Endothelial cell (in vitro differentiated cells): ENCODE results near the gene PTPRS. TPM values are rescaled to one million over a fixed set of nuclear protein-coding genes. Genes with fewer than 3 reads are reported as not detected.

Experiments
- DNase-seq: peaks from one replicate; pipeline ENCODE4 v3.0.0; 2021; ENCODE audit warnings: low spot score
- H3K27ac Mint-ChIP-seq: one replicate; pipeline ENCODE4 v1.8.0; 2021; ENCODE audit warnings: mixed read lengths, inconsistent platforms; ENCODE audit not compliant: unreplicated experiment
- H3K27me3 Mint-ChIP-seq: one replicate; pipeline ENCODE4 v1.8.0; 2021; ENCODE audit warnings: mild to moderate bottlenecking, moderate library complexity, mixed read lengths, inconsistent platforms; ENCODE audit not compliant: unreplicated experiment
- H3K36me3 Mint-ChIP-seq: one replicate; pipeline ENCODE4 v1.8.0; 2021; ENCODE audit warnings: mild to moderate bottlenecking, low read depth, mixed read lengths, inconsistent platforms; ENCODE audit not compliant: unreplicated experiment
- H3K4me1 Mint-ChIP-seq: one replicate; pipeline ENCODE4 v1.8.0; 2021; ENCODE audit warnings: mild to moderate bottlenecking, mixed read lengths, inconsistent platforms; ENCODE audit not compliant: unreplicated experiment
- H3K4me3 Mint-ChIP-seq: one replicate; pipeline ENCODE4 v1.8.0; 2021; ENCODE audit warnings: mild to moderate bottlenecking, mixed read lengths, inconsistent platforms; ENCODE audit not compliant: unreplicated experiment
- H3K9me3 Mint-ChIP-seq: one replicate; pipeline ENCODE4 v1.8.0; 2021; ENCODE audit warnings: mixed read lengths, inconsistent platforms; ENCODE audit not compliant: unreplicated experiment
- total RNA-seq: library from RNA; stranded (reverse); fragmentation: NEBNext Ultra II Directional; extraction: Animal tissue kit (Norgen Biotek cat#: 25700); gene quantifications from one replicate; pipeline ENCODE4 v1.2.1, GENCODE V29; 2021; ENCODE audit not compliant: unreplicated experiment
- TF ChIP-seq, protein P1 (sequence below): fragments of 200-600 bp; sonication (generic); IDR thresholded peaks from one replicate; pipeline ENCODE4 v1.5.0; 2021; ENCODE audit warnings: antibody characterized with exemption; ENCODE audit not compliant: unreplicated experiment

Gene PTPRS
- total RNA-seq, 1 donor from 2014 or later, result 93.7 TPM

DNA sequence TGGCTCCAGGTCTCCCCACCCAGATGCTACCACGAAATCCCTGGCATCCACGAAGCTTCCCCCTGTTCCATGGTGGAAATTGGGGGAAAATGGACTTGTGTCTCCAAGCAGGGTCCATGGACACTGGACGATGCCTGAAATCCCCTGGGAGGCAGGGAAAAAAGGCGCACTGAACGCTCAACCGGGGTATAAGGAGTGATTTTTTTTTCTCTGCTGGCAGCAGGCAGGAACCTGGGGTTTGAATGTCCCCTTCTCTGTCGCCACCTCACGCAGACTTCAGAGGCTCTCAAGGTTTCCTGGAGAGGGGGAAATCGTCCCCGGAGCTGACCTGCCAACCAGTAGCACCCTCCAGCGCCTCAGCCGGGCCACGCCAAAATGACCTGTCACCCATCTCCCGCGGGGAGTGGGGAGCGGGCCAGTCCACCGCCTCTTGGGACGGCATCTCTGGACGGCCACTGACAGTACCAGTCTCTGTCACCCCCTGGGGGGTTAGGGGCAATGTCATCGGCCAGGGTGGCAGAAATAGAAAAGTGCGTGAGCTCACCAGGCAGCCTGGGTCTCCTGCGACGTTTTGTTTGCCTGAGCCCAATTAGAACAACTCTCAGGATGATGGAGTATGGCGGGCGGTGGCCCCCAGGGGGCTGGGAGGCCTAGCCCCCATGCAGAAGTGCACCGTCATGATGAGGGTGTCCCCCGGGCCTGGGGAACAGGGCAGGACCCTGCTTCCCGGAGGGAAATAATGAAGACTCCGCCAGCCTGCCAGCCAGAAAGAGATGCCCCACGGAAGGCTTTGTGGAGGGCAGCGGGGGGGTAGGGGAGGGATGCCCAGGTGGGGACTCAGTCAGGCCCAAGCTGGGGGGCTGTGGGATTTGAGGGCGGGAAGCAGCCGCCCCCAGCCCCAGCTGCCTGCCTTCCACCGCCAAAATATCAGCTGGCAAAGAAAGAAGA, 2.6 kb downstream of the PTPRS start:
- H3K27me3 Mint-ChIP-seq, result peaks cover 25% of the 10 kb centered on the region
- H3K27ac Mint-ChIP-seq, result no peak overlapping the region
- TF ChIP-seq, protein P1, sequence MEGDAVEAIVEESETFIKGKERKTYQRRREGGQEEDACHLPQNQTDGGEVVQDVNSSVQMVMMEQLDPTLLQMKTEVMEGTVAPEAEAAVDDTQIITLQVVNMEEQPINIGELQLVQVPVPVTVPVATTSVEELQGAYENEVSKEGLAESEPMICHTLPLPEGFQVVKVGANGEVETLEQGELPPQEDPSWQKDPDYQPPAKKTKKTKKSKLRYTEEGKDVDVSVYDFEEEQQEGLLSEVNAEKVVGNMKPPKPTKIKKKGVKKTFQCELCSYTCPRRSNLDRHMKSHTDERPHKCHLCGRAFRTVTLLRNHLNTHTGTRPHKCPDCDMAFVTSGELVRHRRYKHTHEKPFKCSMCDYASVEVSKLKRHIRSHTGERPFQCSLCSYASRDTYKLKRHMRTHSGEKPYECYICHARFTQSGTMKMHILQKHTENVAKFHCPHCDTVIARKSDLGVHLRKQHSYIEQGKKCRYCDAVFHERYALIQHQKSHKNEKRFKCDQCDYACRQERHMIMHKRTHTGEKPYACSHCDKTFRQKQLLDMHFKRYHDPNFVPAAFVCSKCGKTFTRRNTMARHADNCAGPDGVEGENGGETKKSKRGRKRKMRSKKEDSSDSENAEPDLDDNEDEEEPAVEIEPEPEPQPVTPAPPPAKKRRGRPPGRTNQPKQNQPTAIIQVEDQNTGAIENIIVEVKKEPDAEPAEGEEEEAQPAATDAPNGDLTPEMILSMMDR, result no peak
- H3K9me3 Mint-ChIP-seq, result no peaks in the 10 kb centered on the region
- peaks cover 4% of the 10 kb centered on the region for H3K36me3 Mint-ChIP-seq
- peaks cover 21% of the 10 kb centered on the region for H3K4me1 Mint-ChIP-seq
- H3K4me3 Mint-ChIP-seq, result no peak overlapping the region
- no peak for DNase-seq

- no peak for DNase-seq
- Mint-ChIP-seq H3K4me3 (no peak overlapping the region), H3K27me3 (peaks cover 25% of the 10 kb centered on the region), H3K27ac (no peak overlapping the region), H3K36me3 (peaks cover 4% of the 10 kb centered on the region), H3K4me1 (peaks cover 21% of the 10 kb centered on the region), H3K9me3 (no peaks in the 10 kb centered on the region)
- TF ChIP-seq, protein P1, result no peak
These were observed 3.5 kb downstream of the PTPRS start for GRCh38 chr19:5337126-5337525.

GRCh38 chr19:5336195-5336965, 4.2 kb downstream of the PTPRS start:
- H3K27ac Mint-ChIP-seq, result no peak overlapping the region
- no peak for DNase-seq
- H3K9me3 Mint-ChIP-seq, result no peaks in the 10 kb centered on the region
- TF ChIP-seq, protein P1, result no peak
- H3K4me1 Mint-ChIP-seq, result peaks cover 21% of the 10 kb centered on the region
- peaks cover 18% of the 10 kb centered on the region for H3K27me3 Mint-ChIP-seq
- H3K4me3 Mint-ChIP-seq, result no peak overlapping the region
- H3K36me3 Mint-ChIP-seq, result peaks cover 2% of the 10 kb centered on the region

GRCh38 chr19:5335593-5335992, 5.0 kb downstream of the PTPRS start:
- H3K27ac Mint-ChIP-seq, result no peak overlapping the region
- H3K4me1 Mint-ChIP-seq, result peaks cover 21% of the 10 kb centered on the region
- no peaks in the 10 kb centered on the region for H3K36me3 Mint-ChIP-seq
- TF ChIP-seq, protein P1, result no peak
- no peaks in the 10 kb centered on the region for H3K9me3 Mint-ChIP-seq
- DNase-seq, result no peak
- peaks cover 14% of the 10 kb centered on the region for H3K27me3 Mint-ChIP-seq
- H3K4me3 Mint-ChIP-seq, result no peak overlapping the region
